Adipocyte (in vitro differentiated cells): ENCODE data around the gene GABRG3.

ENCODE experiments used
- DNase-seq: peaks from one replicate; pipeline ENCODE4 v3.0.0-alpha.2; 2015; ENCODE audit warnings: low read depth
- H3K27me3 ChIP-seq: replicated peaks from 2 replicates; pipeline ENCODE4 v1.7.0; 2013; ENCODE audit warnings: mild to moderate bottlenecking, low read length, moderate library complexity; ENCODE audit not compliant: control insufficient read depth, insufficient read depth
- H3K36me3 ChIP-seq: 2 replicates; pipeline ENCODE4 v1.7.0; 2013; ENCODE audit warnings: low read length, mild to moderate bottlenecking, moderate library complexity; ENCODE audit not compliant: control insufficient read depth, insufficient read depth, severe bottlenecking
- H3K4me1 ChIP-seq: 2 replicates; pipeline ENCODE4 v1.7.0; 2013; ENCODE audit warnings: mild to moderate bottlenecking, low read length, moderate library complexity; ENCODE audit not compliant: control insufficient read depth, insufficient read depth
- H3K4me3 ChIP-seq: 2 replicates; pipeline ENCODE4 v1.7.0; 2013; ENCODE audit warnings: mild to moderate bottlenecking, low read length, moderate library complexity
- H3K9ac ChIP-seq: 2 replicates; pipeline ENCODE4 v1.7.0; 2013; ENCODE audit warnings: mild to moderate bottlenecking, low read length, moderate library complexity
- H3K9me3 ChIP-seq: 2 replicates; pipeline ENCODE4 v1.7.0; 2013; ENCODE audit warnings: mild to moderate bottlenecking, low read length, moderate library complexity; ENCODE audit not compliant: control insufficient read depth

The GABRG3 gene

GRCh38 chr15:27087651-27088583, 116.9 kb downstream of the GABRG3 start:
- peaks cover 9% of the 10 kb centered on the region for H3K9me3 ChIP-seq
- H3K36me3 ChIP-seq: no peaks in the 10 kb centered on the region
- H3K9ac ChIP-seq: no peak overlapping the region
- no peak overlapping the region for H3K4me3 ChIP-seq
- no peak for DNase-seq
- no peaks in the 10 kb centered on the region for H3K4me1 ChIP-seq
- no peaks in the 10 kb centered on the region for H3K27me3 ChIP-seq

- DNase-seq: no peak
- H3K4me1 ChIP-seq: no peaks in the 10 kb centered on the region
- H3K9me3 ChIP-seq: peaks cover 9% of the 10 kb centered on the region
- no peaks in the 10 kb centered on the region for H3K27me3 ChIP-seq
- no peak overlapping the region for H3K9ac ChIP-seq
- no peaks in the 10 kb centered on the region for H3K36me3 ChIP-seq
- no peak overlapping the region for H3K4me3 ChIP-seq
Measured at GRCh38 chr15:27088584-27089232, 117.7 kb downstream of the GABRG3 start.

GRCh38 chr15:27089233-27089586, 118.2 kb downstream of the GABRG3 start:
- DNase-seq: no peak
- H3K27me3 ChIP-seq: no peaks in the 10 kb centered on the region
- H3K9me3 ChIP-seq: peaks cover 9% of the 10 kb centered on the region
- H3K36me3 ChIP-seq: no peaks in the 10 kb centered on the region
- no peak overlapping the region for H3K4me3 ChIP-seq
- H3K9ac ChIP-seq: no peak overlapping the region
- H3K4me1 ChIP-seq: no peaks in the 10 kb centered on the region

DNA sequence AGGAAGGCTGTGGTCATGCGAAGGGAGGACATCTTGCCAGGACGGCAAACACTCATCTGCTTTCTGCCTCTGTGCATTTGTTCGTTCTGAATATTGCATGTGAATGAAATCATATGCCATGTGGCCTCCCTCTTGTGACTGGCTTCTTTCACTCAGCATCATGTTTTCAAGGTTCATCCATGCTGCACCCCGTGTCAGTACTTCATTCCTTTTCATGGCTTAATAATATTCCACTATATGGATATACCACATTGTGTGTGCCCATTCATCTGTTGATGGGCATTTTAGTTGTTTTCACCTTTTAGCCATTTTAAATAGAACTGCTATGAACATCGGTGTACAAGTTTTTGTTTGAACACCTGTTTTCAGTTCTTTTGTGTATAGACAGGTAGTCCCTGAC, 118.7 kb downstream of the GABRG3 start:
- no peak overlapping the region for H3K4me3 ChIP-seq
- no peak overlapping the region for H3K9ac ChIP-seq
- no peaks in the 10 kb centered on the region for H3K4me1 ChIP-seq
- DNase-seq: no peak
- no peaks in the 10 kb centered on the region for H3K36me3 ChIP-seq
- H3K9me3 ChIP-seq: peaks cover 9% of the 10 kb centered on the region
- no peaks in the 10 kb centered on the region for H3K27me3 ChIP-seq

- H3K36me3 ChIP-seq: no peaks in the 10 kb centered on the region
- no peaks in the 10 kb centered on the region for H3K27me3 ChIP-seq
- no peak overlapping the region for H3K9ac ChIP-seq
- DNase-seq: no peak
- peaks cover 9% of the 10 kb centered on the region for H3K9me3 ChIP-seq
- H3K4me1 ChIP-seq: no peaks in the 10 kb centered on the region
- H3K4me3 ChIP-seq: no peak overlapping the region
Measured at GRCh38 chr15:27091270-27091940, 120.4 kb downstream of the GABRG3 start.

DNA sequence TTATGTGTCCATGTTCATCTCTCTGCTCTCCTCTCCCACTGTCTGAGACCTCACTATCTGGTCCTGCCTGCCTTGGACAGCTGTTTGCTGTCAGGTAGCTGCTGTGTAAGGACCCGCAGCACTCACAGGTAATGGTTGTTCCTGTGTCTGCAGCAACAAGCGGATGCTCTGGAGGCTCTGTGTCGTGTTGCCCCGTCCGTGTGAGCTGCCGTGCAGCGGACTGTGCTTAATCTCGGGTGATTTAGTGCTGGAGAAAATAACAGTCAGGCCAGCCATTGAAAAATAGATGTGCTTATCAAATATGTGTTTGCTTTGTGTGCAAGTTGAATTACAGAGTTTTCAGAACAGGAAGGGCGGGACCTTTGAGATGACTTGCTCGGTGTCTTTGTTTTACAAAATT, 121.4 kb downstream of the GABRG3 start:
- Histone ChIP-seq H3K9me3 (peaks cover 9% of the 10 kb centered on the region), H3K27me3 (no peaks in the 10 kb centered on the region), H3K4me1 (no peaks in the 10 kb centered on the region), H3K36me3 (no peaks in the 10 kb centered on the region), H3K9ac (no peak overlapping the region), H3K4me3 (no peak overlapping the region)
- DNase-seq: no peak

DNA sequence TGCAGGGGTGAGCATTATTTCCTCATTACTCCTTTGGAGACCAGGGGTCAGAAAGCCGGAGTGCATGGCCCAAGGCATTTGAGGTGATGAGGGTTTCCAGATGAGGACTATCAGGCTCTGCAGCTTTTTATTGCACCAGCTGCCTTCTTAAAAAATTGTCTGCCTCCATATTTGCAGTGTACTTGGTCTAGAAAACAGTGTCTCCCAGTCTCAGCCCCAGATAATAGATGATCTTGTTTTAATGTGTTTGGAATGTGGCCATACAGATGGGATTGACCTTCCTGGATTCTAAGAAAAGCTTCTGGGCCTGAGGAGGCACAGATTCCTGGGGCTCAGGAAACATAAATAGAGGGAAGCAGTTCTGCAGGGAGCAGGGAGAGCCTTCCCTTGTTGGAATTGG, 123.3 kb downstream of the GABRG3 start:
- no peak overlapping the region for H3K4me3 ChIP-seq
- peaks cover 9% of the 10 kb centered on the region for H3K9me3 ChIP-seq
- H3K27me3 ChIP-seq: no peaks in the 10 kb centered on the region
- no peak for DNase-seq
- no peak overlapping the region for H3K9ac ChIP-seq
- no peaks in the 10 kb centered on the region for H3K36me3 ChIP-seq
- no peaks in the 10 kb centered on the region for H3K4me1 ChIP-seq

- Histone ChIP-seq H3K9me3 (peaks cover 3% of the 10 kb centered on the region), H3K27me3 (no peaks in the 10 kb centered on the region), H3K9ac (no peak overlapping the region), H3K4me3 (no peak overlapping the region), H3K4me1 (no peaks in the 10 kb centered on the region), H3K36me3 (no peaks in the 10 kb centered on the region)
- DNase-seq: no peak
Measured at GRCh38 chr15:27095886-27096624, 125.1 kb downstream of the GABRG3 start.

DNA sequence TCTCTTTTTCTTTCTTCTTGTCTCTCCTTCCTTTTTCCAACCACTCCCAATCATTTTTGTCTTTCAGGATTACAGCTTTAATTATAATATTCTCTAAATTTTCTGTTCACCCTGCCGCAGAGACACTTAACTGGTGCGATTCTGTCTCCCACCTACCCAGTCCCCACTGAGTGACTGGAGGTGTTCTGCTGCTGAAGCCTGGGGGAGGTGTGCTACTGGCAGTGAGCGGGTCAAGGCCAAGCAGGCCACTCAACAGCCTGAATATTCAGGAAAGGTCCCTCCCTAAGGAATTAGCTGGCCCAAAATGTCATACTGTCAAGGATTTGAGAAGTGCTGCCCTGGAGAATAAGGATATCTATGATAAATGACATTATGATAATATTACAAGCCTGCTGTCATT, 126.5 kb downstream of the GABRG3 start:
- no peak for DNase-seq

DNA sequence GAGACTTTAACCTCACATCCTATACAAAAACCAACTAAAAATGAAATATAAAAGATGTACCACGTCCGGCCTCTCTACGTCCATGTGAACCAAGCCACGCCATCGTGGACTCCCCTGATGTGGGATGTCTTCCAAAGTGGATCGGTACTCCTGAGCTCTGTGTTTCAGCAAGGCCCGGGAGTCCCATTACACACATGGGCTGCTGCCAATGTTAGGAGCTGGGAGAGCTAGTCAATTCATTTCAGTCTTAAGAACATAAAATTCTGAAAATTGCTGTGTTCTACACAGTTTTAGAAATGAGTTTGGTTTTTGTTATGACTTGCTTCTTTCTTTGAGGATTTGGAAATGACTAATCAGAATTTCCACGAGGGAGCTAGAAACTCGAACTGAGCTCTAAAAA, 131.0 kb downstream of the GABRG3 start:
- Histone ChIP-seq H3K27me3 (no peaks in the 10 kb centered on the region), H3K9me3 (no peaks in the 10 kb centered on the region), H3K36me3 (no peaks in the 10 kb centered on the region), H3K9ac (no peak overlapping the region), H3K4me1 (no peaks in the 10 kb centered on the region), H3K4me3 (no peak overlapping the region)
- no peak for DNase-seq

More for the DNA sequence above, 126.5 kb downstream of the GABRG3 start:
- Histone ChIP-seq H3K4me3 (no peak overlapping the region), H3K9ac (no peak overlapping the region), H3K36me3 (no peaks in the 10 kb centered on the region), H3K27me3 (no peaks in the 10 kb centered on the region), H3K9me3 (no peaks in the 10 kb centered on the region), H3K4me1 (no peaks in the 10 kb centered on the region)

GRCh38 chr15:27111323-27111722, 140.3 kb downstream of the GABRG3 start:
- no peak for DNase-seq
- H3K9ac ChIP-seq: no peak overlapping the region
- H3K36me3 ChIP-seq: no peaks in the 10 kb centered on the region
- H3K27me3 ChIP-seq: no peaks in the 10 kb centered on the region
- no peaks in the 10 kb centered on the region for H3K4me1 ChIP-seq
- H3K4me3 ChIP-seq: no peak overlapping the region
- peaks cover 3% of the 10 kb centered on the region for H3K9me3 ChIP-seq
